Measurements from ENCODE around the gene CA9. TPM values are rescaled to one million over a fixed set of nuclear protein-coding genes. Genes with fewer than 3 reads are reported as not detected.

Gene CA9
- total RNA-seq, 2 donors from 2014 or later: 1.8 to 5.9 TPM

GRCh38 chr9:35726931-35727330, 53.2 kb downstream of the CA9 start:
- Histone ChIP-seq H3K9me3 (no peaks in the 10 kb centered on the region), H3K4me3 (no peak overlapping the region), H3K9ac (ENCODE audit: low read depth in 2 of 2, low read length in 2 of 2) (peak overlapping the region in 1 of 2 donors; percentile 73), H3K27ac (peak overlapping the region; percentile 97), H3K36me3 (peaks cover 21% of the 10 kb centered on the region), H3K27me3 (no peaks in the 10 kb centered on the region), H3K4me1 (peaks cover 8% of the 10 kb centered on the region)
- TF ChIP-seq, protein P1, sequence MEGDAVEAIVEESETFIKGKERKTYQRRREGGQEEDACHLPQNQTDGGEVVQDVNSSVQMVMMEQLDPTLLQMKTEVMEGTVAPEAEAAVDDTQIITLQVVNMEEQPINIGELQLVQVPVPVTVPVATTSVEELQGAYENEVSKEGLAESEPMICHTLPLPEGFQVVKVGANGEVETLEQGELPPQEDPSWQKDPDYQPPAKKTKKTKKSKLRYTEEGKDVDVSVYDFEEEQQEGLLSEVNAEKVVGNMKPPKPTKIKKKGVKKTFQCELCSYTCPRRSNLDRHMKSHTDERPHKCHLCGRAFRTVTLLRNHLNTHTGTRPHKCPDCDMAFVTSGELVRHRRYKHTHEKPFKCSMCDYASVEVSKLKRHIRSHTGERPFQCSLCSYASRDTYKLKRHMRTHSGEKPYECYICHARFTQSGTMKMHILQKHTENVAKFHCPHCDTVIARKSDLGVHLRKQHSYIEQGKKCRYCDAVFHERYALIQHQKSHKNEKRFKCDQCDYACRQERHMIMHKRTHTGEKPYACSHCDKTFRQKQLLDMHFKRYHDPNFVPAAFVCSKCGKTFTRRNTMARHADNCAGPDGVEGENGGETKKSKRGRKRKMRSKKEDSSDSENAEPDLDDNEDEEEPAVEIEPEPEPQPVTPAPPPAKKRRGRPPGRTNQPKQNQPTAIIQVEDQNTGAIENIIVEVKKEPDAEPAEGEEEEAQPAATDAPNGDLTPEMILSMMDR (IDR thresholded peaks at IDR 0.05): no peak
- intact Hi-C loops (cut with DNase I): no loop called here
- no peak for DNase-seq

DNA sequence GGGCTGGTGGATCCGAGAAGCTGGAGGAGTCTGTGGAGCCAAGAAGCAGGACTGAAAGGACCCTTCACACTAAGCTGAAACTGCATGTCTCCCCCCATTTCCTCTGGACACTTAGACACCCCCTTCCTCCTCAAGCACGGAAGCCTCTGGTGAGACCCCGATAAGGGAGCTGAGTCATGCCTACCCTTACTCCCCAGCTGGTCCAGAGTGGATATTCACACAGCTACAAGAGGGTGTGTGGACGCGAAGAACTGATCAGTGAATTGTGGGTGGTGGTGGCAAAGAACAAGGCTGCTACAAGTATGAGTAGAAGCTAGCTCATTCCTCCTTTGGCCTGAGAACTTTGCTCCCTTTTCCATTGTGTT, 53.9 kb downstream of the CA9 start:
- Histone ChIP-seq H3K27me3 (no peaks in the 10 kb centered on the region), H3K4me1 (peaks cover 8% of the 10 kb centered on the region), H3K27ac (peak overlapping the region; percentile 97), H3K9ac (ENCODE audit: low read depth in 2 of 2, low read length in 2 of 2) (peak overlapping the region in 1 of 2 donors; percentile 73), H3K4me3 (no peak overlapping the region), H3K9me3 (no peaks in the 10 kb centered on the region), H3K36me3 (peaks cover 14% of the 10 kb centered on the region)
- intact Hi-C loops (cut with DNase I): no loop called here
- TF ChIP-seq, protein P1 (IDR thresholded peaks at IDR 0.05): no peak
- no peak for DNase-seq

DNA sequence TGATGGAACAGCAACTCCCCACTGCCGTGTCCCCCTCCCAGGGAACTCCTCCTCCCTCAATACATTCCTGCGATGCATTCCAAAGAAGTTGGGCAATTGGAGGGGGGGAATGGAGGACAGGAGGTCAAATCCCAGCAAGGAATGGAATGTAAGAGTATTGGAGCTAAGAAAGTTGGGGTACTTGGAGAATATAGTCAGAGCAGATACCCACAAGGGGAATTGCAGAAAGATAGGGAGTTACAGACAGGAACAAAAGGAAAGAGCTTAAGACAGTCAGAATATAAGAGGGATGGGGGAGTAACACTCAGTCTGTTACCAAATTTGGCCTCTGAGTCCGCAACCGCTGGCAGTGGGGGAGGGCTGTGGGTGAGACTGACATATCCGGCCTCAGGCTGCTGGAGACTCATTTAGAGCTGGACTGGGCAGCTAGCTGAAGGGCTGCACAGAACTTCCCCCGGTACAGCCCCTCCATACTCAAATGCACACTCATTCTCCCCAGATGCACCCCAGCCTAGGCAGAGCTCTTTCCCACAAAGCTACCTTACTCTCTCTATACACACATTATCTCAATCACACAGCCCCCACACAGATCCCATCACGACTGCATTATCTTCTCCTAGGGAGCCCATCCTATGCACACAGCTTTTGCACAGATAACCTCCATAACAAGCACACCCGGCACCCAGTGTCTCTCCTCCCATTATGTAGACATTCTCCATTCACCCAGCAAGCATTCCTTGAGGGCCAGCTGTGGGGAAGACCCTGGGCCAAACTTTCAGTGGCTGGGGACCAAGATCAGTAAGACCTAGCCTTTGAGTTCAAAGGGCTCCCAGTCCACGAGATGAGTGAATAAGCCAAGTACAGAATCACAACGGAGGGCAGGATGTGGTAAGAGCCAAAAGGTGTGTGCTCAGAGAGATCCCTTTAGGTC, 54.6 kb downstream of the CA9 start:
- Histone ChIP-seq H3K9ac (ENCODE audit: low read depth in 2 of 2, low read length in 2 of 2) (peak overlapping the region in 1 of 2 donors; percentile 73), H3K4me3 (peak overlapping the region; percentile 4), H3K36me3 (peaks cover 14% of the 10 kb centered on the region), H3K27me3 (no peaks in the 10 kb centered on the region), H3K9me3 (no peaks in the 10 kb centered on the region), H3K4me1 (peaks cover 8% of the 10 kb centered on the region), H3K27ac (peak overlapping the region; percentile 97)
- DNase-seq: peak; percentile 65
- TF ChIP-seq, protein P1 (IDR thresholded peaks at IDR 0.05): no peak
- intact Hi-C loops (cut with DNase I): no loop called here

- TF ChIP-seq, protein P1 (IDR thresholded peaks at IDR 0.05): no peak
- DNase-seq: no peak
- Histone ChIP-seq H3K4me1 (peaks cover 14% of the 10 kb centered on the region), H3K36me3 (peaks cover 9% of the 10 kb centered on the region), H3K27me3 (no peaks in the 10 kb centered on the region), H3K27ac (peak overlapping the region; percentile 97), H3K9ac (ENCODE audit: low read depth in 2 of 2, low read length in 2 of 2) (peak overlapping the region; percentile 27 to 95), H3K4me3 (peak overlapping the region; percentile 9), H3K9me3 (no peaks in the 10 kb centered on the region)
- intact Hi-C loops (cut with DNase I): no loop called here
Measured at GRCh38 chr9:35729101-35729500, 55.4 kb downstream of the CA9 start.

DNA sequence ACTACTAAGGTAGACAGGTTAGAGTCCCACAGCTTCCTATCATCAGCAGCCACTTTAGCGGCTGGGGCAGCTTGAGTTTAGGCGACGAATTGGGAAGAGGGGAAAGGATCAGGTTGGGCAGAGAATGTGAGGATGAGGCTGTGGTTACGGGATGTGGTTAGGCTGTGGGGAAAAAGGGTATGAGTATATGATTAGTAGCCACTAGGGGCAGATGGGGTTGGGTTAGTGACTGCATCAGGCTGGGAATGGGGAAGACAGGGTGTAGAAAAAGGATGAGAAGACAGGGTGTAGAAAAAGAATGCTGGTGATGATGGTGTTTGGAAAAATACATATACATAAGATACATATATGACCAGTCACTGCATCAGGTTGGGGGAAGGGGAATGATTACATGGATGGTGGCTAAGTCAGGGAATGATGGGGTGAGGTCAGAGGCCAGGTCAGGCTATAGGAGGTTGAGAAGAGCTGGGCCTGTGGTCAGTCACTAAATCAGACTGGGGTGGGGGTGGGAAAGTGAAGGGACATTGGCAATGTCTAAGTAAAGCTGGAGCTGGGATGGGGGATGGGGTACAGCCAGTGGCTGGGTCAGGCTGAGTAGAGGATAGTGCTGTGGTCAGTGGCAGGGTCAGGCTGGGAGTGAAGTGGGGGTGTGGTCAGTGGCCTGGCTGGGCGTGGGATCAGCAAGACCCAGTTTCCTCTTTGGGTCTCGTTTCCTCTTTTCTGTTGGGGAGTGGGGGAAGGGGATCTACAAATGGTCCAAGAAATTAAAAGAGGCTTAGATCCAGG, 56.2 kb downstream of the CA9 start:
- TF ChIP-seq, protein P1 (IDR thresholded peaks at IDR 0.05): peak; percentile 50
- H3K9ac ChIP-seq (ENCODE audit: low read depth in 2 of 2, low read length in 2 of 2): peak overlapping the region in 1 of 2 donors; percentile 95

More for the DNA sequence above, 56.2 kb downstream of the CA9 start:
- no peaks in the 10 kb centered on the region for H3K9me3 ChIP-seq
- no peaks in the 10 kb centered on the region for H3K27me3 ChIP-seq
- intact Hi-C loops (cut with DNase I): loop anchor here (5.0 kb wide), 1 partner anchor 68 kb away; no protein-coding TSS in a partner anchor
- peaks cover 19% of the 10 kb centered on the region for H3K4me1 ChIP-seq
- peak overlapping the region; percentile 82 for H3K4me3 ChIP-seq
- DNase-seq: peak; percentile 55
- peak overlapping the region; percentile 97 for H3K27ac ChIP-seq
- H3K36me3 ChIP-seq: peaks cover 1% of the 10 kb centered on the region
